Activated B cell treated with CpG ODN at 0.5 μM for 24 hours (primary cell): ENCODE data around the gene IL32. TPM values are rescaled to one million over a fixed set of nuclear protein-coding genes. Genes with fewer than 3 reads are reported as not detected.
A peak's percentile ranks its signal among the peaks of the same experiment; 100 is the strongest.
"Not testable (repeated sequence)": the region's sequence is repeated elsewhere in the genome, so short reads cannot be mapped to it uniquely, and the experiment has no call there.

ENCODE experiments used
- ATAC-seq: fragments of 200-7000 bp; cut with Tn5 transposase; one replicate; pipeline ENCODE4 v1.10.0; 2021; ENCODE audit warnings: low read depth, mild to moderate bottlenecking, moderate library complexity
- CTCF ChIA-PET: fragments of 350-600 bp; sonication (Branson Sonifier 250); formaldehyde crosslinking; loops from one replicate; lab custom pipeline; 2021; ENCODE audit warnings: antibody characterized with exemption; lab: Charles Lee
- POLR2A ChIA-PET: fragments of 350-600 bp; sonication (Branson Sonifier 250); formaldehyde crosslinking; loops from one replicate; lab custom pipeline; 2021; ENCODE audit warnings: antibody characterized with exemption; lab: Charles Lee
- DNase-seq: peaks from one replicate; pipeline ENCODE4 v3.0.0; 2022
- H3K27ac Mint-ChIP-seq: one replicate; pipeline ENCODE4 v1.8.0; 2020; ENCODE audit warnings: mixed read lengths
- H3K27me3 Mint-ChIP-seq: one replicate; pipeline ENCODE4 v1.8.0; 2021; ENCODE audit warnings: mixed read lengths
- H3K36me3 Mint-ChIP-seq: one replicate; pipeline ENCODE4 v1.8.0; 2021; ENCODE audit warnings: low read depth, mixed read lengths
- H3K4me1 Mint-ChIP-seq: one replicate; pipeline ENCODE4 v1.8.0; 2021; ENCODE audit warnings: mixed read lengths
- H3K4me3 Mint-ChIP-seq: one replicate; pipeline ENCODE4 v1.8.0; 2020; ENCODE audit warnings: mild to moderate bottlenecking, mixed read lengths
- H3K9me3 Mint-ChIP-seq: one replicate; pipeline ENCODE4 v1.8.0; 2020; ENCODE audit warnings: mixed read lengths
- CTCF ChIP-seq: fragments of 200-600 bp; IDR thresholded peaks from one replicate; pipeline ENCODE4 v1.8.0; 2022; ENCODE audit warnings: antibody characterized with exemption, mild to moderate bottlenecking
- intact Hi-C: fragments of 100-400 bp; cut with micrococcal nuclease; formaldehyde crosslinking; loops from one replicate; pipeline ENCODE4 v1.15.1; 2024
- total RNA-seq: library from RNA; stranded (reverse); gene quantifications from 2 replicates; pipeline ENCODE4 v1.2.3, GENCODE V29; 2022

Gene IL32
- total RNA-seq, 1 donor from 2014 or later, result 3.4 TPM

- intact Hi-C loops, result no loop called here
- POLR2A ChIA-PET, result no interaction called here
- no peaks in the 10 kb centered on the region for H3K9me3 Mint-ChIP-seq
- no peak overlapping the region for H3K4me3 Mint-ChIP-seq
- no peak for TF ChIP-seq CTCF
- ATAC-seq (no peak), DNase-seq (no peak)
- H3K27me3 Mint-ChIP-seq, result no peaks in the 10 kb centered on the region
- CTCF ChIA-PET, result interaction anchor here (1.0 kb wide), 1 partner anchor 12 kb away, joined by 4 read pairs; no protein-coding TSS in a partner anchor
- H3K4me1 Mint-ChIP-seq, result peaks cover 56% of the 10 kb centered on the region
- H3K36me3 Mint-ChIP-seq, result no peaks in the 10 kb centered on the region
- H3K27ac Mint-ChIP-seq, result no peak overlapping the region
These were observed 6.2 kb downstream of the IL32 start for GRCh38 chr16:3071655-3072054.

- H3K27ac Mint-ChIP-seq, POLR2A ChIA-PET, H3K4me3 Mint-ChIP-seq, H3K36me3 Mint-ChIP-seq, intact Hi-C loops, CTCF ChIA-PET, ATAC-seq, DNase-seq, H3K9me3 Mint-ChIP-seq, H3K27me3 Mint-ChIP-seq: not testable (repeated sequence)
- peaks cover 60% of the 10 kb centered on the region for H3K4me1 Mint-ChIP-seq
These were observed 6.7 kb downstream of the IL32 start for GRCh38 chr16:3072148-3072547.

GRCh38 chr16:3072576-3073263 is 7.3 kb downstream of the IL32 start:
- H3K4me1 Mint-ChIP-seq, result peaks cover 59% of the 10 kb centered on the region
- ATAC-seq, DNase-seq, POLR2A ChIA-PET, H3K9me3 Mint-ChIP-seq, intact Hi-C loops, H3K27me3 Mint-ChIP-seq, CTCF ChIA-PET, H3K36me3 Mint-ChIP-seq, H3K4me3 Mint-ChIP-seq: not testable (repeated sequence)
- H3K27ac Mint-ChIP-seq, result peak overlapping the region; percentile 67

GRCh38 chr16:3073448-3073847 is 8.0 kb downstream of the IL32 start:
- peaks cover 59% of the 10 kb centered on the region for H3K4me1 Mint-ChIP-seq
- no peak overlapping the region for H3K4me3 Mint-ChIP-seq
- POLR2A ChIA-PET, result no interaction called here
- CTCF ChIA-PET, result no interaction called here
- TF ChIP-seq CTCF, result no peak
- H3K27ac Mint-ChIP-seq, result peak overlapping the region; percentile 67
- H3K27me3 Mint-ChIP-seq, result no peaks in the 10 kb centered on the region
- H3K9me3 Mint-ChIP-seq, result peaks cover 5% of the 10 kb centered on the region
- no peak for DNase-seq
- no peaks in the 10 kb centered on the region for H3K36me3 Mint-ChIP-seq
- no peak for ATAC-seq
- intact Hi-C loops, result no loop called here

- peak overlapping the region; percentile 61 for H3K4me3 Mint-ChIP-seq
- TF ChIP-seq CTCF, result no peak
- peak overlapping the region; percentile 88 for H3K27ac Mint-ChIP-seq
- ChIA-PET CTCF (interaction anchor here (0.8 to 3.2 kb wide), 5 partner anchors 16 to 91 kb away, joined by 3 to 13 read pairs (median 3); no protein-coding TSS in a partner anchor), POLR2A (interaction anchor here (0.6 to 3.1 kb wide), 11 partner anchors 11 to 575 kb away, joined by 3 to 18 read pairs (median 7); partner anchors contain the start of gene ZNF213)
- no peaks in the 10 kb centered on the region for H3K27me3 Mint-ChIP-seq
- peaks cover 61% of the 10 kb centered on the region for H3K4me1 Mint-ChIP-seq
- H3K9me3 Mint-ChIP-seq, result peaks cover 5% of the 10 kb centered on the region
- H3K36me3 Mint-ChIP-seq, result no peaks in the 10 kb centered on the region
- DNase-seq, result peak; percentile 41
- intact Hi-C loops, result loop anchor here (2.0 kb wide), 1 partner anchor 16 kb away; no protein-coding TSS in a partner anchor
- peak; percentile 94 for ATAC-seq
These were observed 9.6 kb downstream of the IL32 start for GRCh38 chr16:3074860-3075522.

GRCh38 chr16:3075523-3075915 is 10.1 kb downstream of the IL32 start:
- POLR2A ChIA-PET, result interaction anchor here (0.9 to 3.1 kb wide), 10 partner anchors 12 to 96 kb away, joined by 3 to 18 read pairs (median 8); partner anchors contain the start of gene ZNF213
- no peaks in the 10 kb centered on the region for H3K36me3 Mint-ChIP-seq
- H3K4me3 Mint-ChIP-seq, result peak overlapping the region; percentile 61
- peaks cover 5% of the 10 kb centered on the region for H3K9me3 Mint-ChIP-seq
- CTCF ChIA-PET, result interaction anchor here (0.8 to 3.2 kb wide), 6 partner anchors 16 to 54 kb away, joined by 3 to 13 read pairs (median 4); no protein-coding TSS in a partner anchor
- ATAC-seq (peak; percentile 5), DNase-seq (no peak)
- H3K27me3 Mint-ChIP-seq, result no peaks in the 10 kb centered on the region
- peaks cover 61% of the 10 kb centered on the region for H3K4me1 Mint-ChIP-seq
- no peak for TF ChIP-seq CTCF
- intact Hi-C loops, result loop anchor here (2.0 kb wide), 1 partner anchor 17 kb away; no protein-coding TSS in a partner anchor
- peak overlapping the region; percentile 88 for H3K27ac Mint-ChIP-seq

- H3K27me3 Mint-ChIP-seq, H3K36me3 Mint-ChIP-seq, H3K4me3 Mint-ChIP-seq, DNase-seq, H3K9me3 Mint-ChIP-seq, ATAC-seq: not testable (repeated sequence)
- intact Hi-C loops, result loop anchor here (2.0 kb wide), 1 partner anchor 17 kb away; no protein-coding TSS in a partner anchor
- H3K27ac Mint-ChIP-seq, result peak overlapping the region; percentile 64
- CTCF ChIA-PET, result interaction anchor here (0.9 to 3.2 kb wide), 4 partner anchors 17 to 59 kb away, joined by 3 to 13 read pairs (median 4); partner anchors contain the start of gene ZNF213
- POLR2A ChIA-PET, result interaction anchor here (1.1 to 3.1 kb wide), 7 partner anchors 12 to 96 kb away, joined by 3 to 18 read pairs (median 9); partner anchors contain the start of gene ZNF213
- peaks cover 61% of the 10 kb centered on the region for H3K4me1 Mint-ChIP-seq
These were observed 10.5 kb downstream of the IL32 start for GRCh38 chr16:3075946-3076345.
